GM21515 (cell line): ENCODE results near the gene SRP9.
"Not testable (repeated sequence)": the region's sequence is repeated elsewhere in the genome, so short reads cannot be mapped to it uniquely, and the experiment has no call there.

Source experiments
- ATAC-seq: cut with Tn5 transposase; IDR thresholded peaks from one replicate; pipeline ENCODE4 v1.9.1; 2021; ENCODE audit not compliant: unreplicated experiment

SRP9 gene

DNA sequence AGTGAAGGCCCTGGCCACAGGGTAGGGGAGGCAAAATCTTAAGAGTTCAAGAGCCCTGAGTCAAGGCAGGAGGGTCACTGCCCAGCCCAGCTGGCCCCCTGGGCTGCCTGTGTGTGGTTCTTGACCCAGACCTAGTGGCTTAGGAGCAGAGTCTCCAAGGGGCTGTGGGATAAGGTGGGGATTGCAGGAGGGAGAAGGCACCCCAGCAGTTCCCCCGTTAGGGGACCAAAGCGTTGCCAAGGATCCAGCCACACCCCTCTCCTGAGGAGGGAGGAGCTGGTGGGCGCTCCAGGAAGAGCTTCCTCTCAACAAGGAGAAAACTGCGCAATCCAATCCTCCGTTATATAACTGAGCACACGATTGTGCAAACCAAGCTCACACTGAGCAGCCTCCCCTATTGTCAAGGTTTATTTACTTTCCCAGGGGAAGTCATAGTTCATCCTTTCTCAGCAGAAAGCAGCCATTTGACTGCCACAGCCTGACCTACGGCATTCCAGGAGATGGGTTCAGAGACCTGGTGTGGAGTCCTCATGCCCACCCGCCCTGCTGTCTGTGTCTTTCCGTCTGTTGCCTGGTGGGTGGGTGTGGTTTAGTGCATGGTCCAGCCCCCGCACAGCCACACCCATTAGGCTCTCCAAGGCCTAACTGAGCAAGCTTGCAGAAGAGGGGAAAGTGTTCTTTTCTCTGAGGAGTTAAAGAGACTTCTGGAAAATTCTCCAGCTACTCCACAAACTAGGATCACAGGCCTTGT lies 35.8 kb downstream of the SRP9 start:
- ATAC-seq = no peak

DNA sequence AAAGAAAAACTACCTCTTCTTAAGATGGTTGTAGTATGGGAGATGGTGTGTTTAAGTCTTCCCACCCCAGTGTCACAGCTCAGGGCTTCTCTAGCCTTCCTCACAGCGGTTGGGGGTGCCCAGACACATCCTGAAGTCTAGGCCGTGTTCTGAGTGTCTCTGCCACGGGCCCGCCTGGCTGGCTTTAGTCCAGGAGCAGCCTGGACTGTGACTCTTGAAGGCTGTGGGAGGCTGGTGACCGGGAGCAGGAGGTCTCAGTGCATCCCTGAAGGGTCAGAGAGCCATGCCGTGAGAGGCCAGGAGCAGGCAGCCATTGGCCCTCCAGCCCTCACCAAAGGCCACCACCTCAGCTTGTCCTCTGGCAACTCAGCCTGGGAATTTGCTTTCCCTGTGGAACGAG lies 36.8 kb downstream of the SRP9 start:
- ATAC-seq = no peak

DNA sequence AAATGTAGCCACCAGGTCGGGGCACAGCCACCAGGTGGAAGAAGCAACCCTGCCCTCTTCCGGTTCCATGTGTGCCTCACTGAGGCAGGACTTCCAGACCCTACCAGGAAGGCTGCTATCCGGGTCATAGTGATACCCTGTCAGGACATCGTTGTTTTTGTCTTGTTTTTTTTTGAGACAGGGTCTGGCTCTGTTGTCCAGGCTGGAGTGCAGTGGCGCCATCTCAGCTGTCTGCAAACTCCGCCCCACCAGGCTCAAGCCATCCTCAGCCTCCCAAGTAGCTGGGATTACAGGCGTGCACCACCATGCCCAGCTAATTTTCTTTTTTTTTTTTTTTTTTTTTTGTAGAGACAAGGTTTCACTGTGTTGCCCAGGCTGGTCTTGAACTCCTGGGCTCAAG lies 37.5 kb downstream of the SRP9 start:
- not testable (repeated sequence) for ATAC-seq

DNA sequence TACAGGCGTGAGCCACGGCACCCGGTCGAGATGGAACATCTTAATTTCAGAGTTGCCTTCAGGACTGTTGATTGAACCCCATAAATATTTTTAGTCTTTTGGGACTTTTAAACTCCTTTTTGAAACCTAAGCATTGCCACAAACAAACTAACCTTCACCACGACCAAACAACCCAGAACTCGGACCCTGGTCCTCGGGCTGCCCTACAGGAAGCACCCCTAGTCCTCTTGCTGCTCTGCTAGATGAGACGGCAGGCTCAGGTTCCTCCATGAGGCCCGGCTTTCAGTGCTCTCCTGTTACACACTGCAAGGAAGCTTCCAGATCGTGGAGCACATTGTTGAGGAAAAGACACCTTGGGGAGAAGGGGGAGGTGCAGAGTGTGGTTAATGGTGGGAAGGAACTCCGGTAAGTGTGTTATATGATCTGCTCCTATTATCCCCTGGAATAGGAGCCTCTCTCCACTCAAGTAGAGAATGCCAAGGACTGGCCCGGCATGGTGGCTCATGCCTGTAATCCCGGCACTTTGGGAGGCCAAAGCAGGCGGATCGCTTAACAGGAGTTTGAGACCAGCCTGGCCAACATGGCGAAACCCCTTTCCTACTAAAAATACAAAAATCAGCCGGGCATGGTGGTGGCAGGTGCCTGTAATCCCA lies 38.0 kb downstream of the SRP9 start:
- ATAC-seq = no peak

DNA sequence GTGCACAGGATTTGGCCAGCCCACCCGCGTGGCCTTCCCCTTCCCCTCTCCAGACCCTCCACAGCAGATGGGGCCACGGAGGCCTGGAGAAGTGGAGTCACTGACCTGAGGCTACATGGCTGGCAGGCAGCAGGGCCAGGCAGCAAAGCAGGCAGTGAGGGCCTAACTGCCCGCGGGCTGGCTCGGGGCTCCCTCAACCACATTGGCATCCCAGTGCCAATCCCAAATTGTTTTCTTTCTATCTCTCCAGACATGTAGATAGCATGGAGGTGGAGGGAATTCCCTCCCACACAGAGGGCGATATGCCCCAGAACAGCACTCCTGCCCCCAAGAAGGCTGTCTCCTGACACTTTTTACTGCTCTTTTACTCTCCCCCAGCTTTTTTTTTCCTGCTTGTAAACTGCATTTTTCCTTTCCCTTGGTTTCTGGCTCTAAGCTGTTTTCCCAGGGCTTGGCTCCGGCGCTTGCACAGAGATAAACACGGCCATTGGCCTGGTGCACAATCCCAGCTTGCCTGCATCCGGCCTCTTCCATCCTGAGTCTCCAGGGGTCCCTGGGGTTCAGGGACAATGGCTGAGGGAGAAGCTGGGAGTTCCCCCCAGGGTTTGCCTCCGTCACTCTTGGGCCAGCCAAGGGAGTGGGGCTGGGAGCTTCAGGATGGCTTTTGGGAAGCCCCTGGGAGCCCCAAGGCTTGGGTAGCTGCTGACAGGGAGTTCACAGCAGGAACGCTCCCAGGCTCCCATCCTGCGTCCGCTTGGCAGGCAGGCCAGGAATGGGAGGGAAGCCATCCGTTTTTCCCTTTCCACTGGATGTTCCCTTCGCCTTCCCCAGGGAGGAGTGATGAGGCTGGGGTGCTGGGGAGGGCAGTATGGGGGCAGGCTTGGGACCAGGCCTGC lies 39.3 kb downstream of the SRP9 start:
- ATAC-seq = no peak

DNA sequence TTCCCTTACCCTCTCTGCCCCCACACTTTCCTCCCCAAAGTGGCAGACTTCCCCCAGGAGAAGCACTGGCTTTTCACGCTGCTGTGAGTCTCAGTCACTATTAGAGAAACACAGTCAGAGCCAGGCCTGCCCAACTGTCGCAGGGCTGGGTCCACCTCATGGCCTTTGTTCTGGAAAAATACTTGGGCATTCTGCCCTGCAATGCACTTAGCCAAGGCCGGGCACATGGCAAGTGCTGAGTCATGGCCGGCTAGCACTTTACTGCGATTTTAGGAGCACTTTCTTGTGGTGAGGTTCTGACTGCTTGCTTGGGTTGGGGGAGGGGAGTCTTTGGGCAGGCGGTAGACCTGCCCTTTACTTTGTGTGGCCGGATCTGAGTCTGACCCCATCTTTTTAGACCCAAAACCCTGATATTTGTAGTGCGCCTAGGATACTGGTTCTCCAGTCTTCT lies 40.0 kb downstream of the SRP9 start:
- no peak for ATAC-seq

DNA sequence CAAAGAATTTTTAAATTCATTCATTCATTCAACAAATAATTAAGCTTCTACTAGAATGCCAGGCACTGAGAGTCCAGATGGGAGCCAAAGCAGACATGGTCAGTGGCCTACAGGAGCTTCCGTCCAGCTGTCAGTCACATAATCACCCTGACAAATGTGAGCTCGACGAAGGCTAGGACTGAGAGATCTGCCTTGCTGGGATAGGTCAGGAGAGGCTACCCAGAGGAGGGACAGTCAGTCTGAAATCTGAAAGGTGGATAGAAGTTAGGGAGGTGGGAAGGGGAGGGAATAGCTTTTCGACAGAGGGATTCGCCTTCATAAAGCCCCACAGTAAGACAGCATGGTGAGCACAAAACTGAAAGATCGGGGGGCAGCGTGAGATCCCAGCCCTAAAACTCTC lies 40.6 kb downstream of the SRP9 start:
- no peak for ATAC-seq

DNA sequence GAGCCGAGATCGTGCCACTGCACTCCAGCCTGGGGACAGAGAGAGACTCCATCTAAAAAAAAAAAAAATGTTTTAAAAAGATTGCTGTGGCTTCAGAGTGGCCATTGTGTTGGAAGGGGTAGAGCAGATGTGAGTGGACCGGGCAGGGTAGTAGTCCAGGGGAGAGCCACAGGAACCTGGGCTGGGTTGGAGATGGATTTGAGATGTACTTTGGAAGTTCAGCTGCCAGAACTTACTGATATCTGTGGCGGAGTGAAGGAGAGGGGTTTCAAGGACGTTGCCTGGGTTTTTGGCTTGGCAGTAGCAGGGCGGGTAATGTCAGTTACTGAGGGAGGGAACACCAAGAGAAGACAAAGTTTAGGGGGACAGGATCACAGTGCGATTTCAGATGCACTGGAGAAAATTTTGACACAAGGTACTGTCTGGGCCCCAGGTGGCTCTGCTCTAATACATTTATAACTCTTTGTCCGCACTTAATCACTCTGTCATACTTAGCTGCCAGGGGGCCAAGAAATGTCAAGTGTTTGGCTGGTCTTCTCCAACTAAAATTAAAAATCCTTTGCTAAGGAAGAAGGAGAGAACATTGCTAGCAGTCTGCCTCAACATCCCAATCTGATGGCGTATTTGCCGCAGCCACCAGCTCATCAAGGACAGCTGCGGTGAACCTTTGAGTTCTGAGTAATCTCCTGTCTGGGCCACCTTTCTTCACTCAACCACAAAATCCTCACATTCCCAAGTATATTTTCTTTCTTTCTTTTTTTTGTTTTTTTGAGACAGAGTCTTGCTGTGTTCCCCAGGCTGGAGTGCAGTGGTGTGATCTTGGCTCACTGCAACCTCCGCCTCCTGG lies 41.9 kb downstream of the SRP9 start:
- no peak for ATAC-seq

DNA sequence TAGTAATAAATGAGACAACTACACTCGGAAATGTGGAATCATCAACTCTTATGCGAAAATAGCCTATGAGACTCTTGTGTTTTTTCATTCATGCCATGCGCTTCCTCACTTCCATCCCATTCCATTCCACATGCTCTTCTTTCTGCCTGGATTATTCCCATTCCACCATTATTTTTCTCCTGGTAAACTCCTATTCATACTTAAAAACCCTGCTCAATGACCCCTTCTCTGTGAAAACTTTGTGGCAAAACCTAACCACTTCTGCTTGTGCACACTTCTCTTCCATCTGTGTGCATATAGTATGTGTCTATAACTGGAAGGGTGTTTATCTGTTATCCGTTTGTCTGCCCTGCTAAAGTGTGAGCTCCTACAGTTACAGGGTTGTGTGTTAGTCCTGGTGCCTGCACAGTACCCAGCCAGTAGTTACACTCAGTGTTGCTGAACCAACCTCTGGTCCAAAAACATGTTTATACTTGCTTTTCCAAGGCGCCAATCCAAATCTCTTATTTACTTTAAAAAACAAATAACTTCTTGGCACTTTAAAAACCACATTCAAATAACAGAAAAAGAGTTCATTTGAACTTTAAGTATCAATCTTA lies 43.0 kb downstream of the SRP9 start:
- no peak for ATAC-seq

DNA sequence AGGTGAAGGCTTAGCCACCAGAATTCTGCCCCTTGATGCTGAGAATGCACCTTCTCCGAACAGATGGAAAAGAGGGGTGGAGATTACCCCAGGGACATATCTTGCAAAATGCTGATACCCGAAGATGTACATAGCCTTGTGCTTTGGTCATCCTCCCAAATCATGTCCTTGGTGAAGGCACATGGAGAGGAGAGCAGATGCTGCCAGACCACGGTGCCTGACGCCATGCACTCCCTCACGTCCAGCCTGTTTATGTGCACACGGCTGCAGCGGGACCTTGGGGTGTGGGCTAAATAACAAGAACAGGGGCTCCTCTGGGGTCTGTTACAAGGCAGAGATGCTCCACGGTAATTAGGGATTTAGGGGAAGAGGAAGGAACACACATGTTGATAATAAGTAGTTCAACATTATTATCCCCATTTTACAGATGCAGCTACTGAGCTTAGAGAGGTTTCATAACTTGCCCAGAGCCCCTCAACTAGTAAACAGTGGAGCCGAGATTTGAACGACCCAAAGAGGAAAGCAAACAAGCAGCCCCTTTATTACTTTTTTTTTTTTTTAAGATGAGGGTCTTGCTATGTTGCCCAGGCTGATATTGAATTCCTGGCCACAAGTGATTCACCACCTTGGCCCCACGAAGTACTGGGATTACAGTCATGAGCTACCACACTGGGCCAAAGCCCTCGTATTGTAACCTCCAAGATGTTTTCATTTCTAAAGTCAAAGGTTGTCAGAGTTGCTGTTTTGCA lies 45.2 kb downstream of the SRP9 start:
- ATAC-seq = no peak

DNA sequence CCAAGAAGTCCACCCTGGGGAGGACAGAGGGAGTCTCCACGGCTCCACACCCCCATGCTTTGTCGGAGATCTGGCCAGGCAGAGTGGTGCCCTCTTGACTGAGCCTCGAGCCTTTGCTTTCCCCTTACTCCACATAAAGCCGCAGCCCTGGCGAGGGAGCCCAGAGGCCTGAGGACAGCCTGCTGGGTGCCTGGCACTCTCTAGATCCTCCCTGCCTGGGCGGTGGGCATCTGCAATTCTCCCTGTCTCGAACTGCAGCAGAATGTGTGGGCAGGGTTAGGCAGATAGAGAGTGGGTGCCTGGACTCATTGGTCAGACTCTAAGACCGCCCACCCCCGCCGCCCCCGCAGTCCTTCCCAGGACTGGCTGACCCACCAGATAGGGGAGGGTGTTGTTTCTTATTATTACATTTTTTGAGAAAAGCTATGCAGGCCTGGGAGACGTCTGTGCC lies 46.2 kb downstream of the SRP9 start:
- ATAC-seq = no peak

DNA sequence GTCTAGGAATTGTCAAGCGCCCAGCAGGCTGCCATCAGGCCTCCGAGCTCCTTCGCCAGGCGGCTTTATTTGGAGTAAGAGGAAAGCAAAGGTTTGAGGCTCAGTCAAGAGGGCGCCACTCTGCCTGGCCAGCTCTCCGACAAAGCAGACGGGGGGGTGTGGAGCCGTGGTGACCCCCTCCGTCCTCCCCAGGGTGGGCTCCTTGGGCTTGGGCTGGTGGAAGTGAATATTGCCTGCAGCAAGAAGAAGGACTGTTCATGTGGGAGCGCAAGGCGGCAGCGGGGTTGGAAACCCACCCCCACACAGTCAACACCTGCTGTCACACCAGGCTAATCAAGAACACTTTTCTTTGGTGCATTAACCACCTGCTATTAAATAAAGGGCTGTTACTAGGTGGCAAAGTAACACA lies 46.9 kb downstream of the SRP9 start:
- no peak for ATAC-seq

DNA sequence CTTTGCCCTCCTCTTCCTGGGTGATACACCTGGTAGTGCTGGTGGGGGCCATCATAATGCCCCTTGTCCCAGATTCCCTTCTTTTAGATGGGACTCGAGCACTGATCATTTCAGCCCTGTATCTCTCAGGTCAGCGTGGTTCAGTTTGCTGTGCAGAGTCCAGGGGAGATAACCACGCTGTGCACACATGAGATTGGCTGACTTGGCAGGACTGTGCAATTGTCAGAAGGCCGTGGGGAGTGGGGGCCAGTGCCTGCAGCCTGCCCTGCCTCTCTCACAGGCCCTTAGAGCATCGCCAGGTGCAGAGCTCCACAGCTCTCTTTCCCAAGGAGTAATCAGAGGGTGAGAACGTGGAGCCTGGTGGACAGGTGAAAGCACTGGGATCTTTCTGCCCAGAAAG lies 47.5 kb downstream of the SRP9 start:
- no peak for ATAC-seq

DNA sequence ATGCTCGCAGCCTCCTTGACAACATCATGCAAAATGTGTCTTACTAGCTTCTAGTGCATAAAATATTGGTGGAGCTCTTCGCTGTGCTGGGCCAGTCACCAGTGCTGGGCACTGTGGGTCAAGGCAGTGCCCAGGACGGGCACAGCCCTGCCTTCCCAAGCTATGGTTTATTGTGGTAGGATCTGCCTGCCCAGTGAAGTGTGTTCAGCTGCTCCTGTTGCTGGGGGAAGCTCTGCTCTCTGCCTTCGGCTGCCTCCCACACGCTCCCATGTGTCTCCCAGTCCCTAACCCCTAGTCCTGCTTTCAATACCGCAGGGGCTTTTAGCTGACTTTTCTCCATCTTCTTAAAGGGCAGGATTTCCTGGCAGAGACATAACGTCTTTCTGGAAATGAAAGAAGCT lies 48.0 kb downstream of the SRP9 start:
- ATAC-seq = no peak

DNA sequence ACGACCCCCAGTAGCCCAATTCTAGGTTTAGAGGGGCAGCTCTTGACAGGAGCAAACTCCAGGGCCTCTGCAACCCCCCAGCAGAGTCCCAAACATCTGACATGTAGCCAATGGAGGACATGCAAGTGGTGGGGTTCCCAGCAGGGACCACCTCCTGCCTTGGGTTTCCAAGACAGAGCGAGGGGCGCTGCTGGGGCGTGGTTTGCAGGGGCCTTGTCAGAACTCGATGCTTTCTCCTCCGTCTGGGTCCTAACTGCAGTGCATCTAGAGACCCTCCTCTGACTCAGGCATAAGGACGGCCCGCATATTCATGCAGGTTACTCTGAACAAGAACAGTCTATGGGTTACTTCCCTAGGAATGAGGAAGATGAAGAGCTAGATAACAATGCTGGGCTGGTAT lies 49.5 kb downstream of the SRP9 start:
- ATAC-seq = no peak

DNA sequence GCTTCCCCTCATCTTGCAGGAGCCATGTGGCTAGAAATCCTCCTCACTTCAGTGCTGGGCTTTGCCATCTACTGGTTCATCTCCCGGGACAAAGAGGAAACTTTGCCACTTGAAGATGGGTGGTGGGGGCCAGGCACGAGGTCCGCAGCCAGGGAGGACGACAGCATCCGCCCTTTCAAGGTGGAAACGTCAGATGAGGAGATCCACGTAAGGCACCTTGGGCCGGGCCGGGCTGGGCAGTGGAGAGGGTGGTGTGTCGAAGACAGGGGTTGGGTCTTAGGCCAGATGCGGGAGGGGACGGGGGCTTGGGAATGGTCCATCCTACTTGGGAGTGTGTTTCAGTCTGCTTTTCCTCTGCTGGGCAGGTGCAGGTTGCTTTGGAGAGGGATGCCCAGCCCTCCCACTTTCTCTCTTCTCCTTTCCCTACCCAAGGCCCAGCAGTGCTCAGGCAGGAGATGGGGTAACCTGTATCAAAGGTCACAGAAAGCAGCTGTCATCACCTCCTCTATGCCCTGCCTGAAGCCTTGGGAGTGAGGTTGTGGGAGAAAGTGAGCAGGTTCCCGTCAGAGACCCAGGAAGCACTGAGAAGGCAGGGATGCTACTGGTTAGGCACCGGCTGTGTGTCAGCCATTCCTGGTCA lies 51.2 kb downstream of the SRP9 start:
- no peak for ATAC-seq

DNA sequence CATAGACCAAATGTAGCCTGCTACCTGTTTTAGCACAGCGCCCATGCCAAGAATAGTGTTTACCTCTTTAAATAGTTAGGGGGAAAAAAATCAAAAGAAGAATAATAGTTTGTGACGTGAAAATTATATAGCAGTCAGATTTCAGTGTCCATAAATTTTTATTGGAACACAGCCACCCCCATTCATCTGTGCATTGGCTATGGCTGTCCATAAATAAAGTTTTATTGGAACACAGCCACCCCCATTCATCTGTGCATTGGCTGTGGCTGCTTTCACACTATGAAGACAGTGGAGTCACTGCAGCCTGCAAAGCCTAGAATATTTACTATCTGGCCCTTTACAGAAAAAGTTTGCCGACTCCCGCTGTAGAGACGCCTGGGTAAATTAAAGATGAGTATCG lies 53.2 kb downstream of the SRP9 start:
- ATAC-seq = no peak

DNA sequence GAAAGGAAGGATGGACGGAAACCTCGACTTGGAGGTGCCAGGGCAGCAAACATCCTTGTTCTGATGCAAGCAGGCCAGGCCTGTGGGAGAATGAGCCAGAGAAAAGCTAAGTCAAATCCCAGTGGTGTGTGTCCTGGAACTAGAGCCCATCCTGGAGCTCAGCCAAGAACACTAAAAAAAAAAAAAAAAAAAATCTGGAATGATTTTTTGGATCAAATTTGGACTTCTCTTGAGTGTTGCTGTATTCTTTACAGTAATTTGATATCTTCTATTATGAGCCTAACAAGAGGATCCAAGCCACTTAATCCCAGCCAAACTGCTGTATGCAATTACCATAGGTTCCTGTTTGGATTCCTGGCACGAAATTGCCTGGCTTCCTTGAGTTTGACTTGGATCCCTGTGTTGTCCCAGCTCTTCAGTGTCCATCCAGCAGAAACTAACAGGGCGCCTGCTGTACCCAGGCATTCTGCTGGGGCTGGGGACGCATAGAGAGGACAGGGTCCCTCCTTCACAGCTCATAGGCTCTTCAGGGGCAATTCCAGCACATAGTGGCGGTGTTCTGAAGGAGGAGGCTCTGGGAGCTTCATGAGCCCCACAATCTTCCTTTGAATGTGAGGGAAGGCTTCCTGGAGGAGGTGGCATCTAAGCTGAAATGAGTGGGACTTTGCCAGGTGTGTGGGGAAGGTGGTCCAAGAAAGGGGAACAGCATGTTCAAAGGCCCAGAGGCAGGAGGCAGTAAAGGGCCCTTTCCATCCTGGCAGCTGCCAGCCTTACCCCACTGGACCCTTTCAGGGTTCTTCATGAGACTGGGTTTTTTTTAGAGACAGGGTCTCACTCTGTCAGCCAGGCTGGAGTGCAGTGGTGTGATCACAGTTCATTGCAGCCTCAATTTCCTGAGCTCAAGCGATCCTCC lies 57.0 kb downstream of the SRP9 start:
- ATAC-seq = no peak
